ENCODE measurements around the gene GCNT3.
"Not testable (repeated sequence)": the region's sequence is repeated elsewhere in the genome, so short reads cannot be mapped to it uniquely, and the experiment has no call there.

Gene GCNT3

GRCh38 chr15:59632714-59633113 lies 21.1 kb downstream of the GCNT3 start:
- Histone ChIP-seq H3K4me3 (ENCODE audit: low read depth, low read length) (no peak overlapping the region), H3K9ac (ENCODE audit: low read depth, low read length) (no peak overlapping the region), H3K36me3 (ENCODE audit: control insufficient read depth, insufficient read depth, low read length) (no peaks in the 10 kb centered on the region), H3K27me3 (ENCODE audit: control insufficient read depth, insufficient read depth, low read length) (no peaks in the 10 kb centered on the region), H3K4me1 (ENCODE audit: control insufficient read depth, insufficient read depth, low read length) (no peaks in the 10 kb centered on the region), H3K9me3 (ENCODE audit: control insufficient read depth, insufficient read depth, low read length) (no peaks in the 10 kb centered on the region)

GRCh38 chr15:59636184-59636583 lies 24.6 kb downstream of the GCNT3 start:
- Histone ChIP-seq H3K4me3 (ENCODE audit: low read depth, low read length) (no peak overlapping the region), H3K27me3 (ENCODE audit: control insufficient read depth, insufficient read depth, low read length) (no peaks in the 10 kb centered on the region), H3K9me3 (ENCODE audit: control insufficient read depth, insufficient read depth, low read length) (no peaks in the 10 kb centered on the region), H3K4me1 (ENCODE audit: control insufficient read depth, insufficient read depth, low read length) (no peaks in the 10 kb centered on the region), H3K9ac (ENCODE audit: low read depth, low read length) (no peak overlapping the region), H3K36me3 (ENCODE audit: control insufficient read depth, insufficient read depth, low read length) (no peaks in the 10 kb centered on the region)

GRCh38 chr15:59637507-59637906 lies 25.9 kb downstream of the GCNT3 start:
- not testable (repeated sequence) for H3K36me3 ChIP-seq (ENCODE audit: control insufficient read depth, insufficient read depth, low read length)

GRCh38 chr15:59642351-59642750 lies 30.8 kb downstream of the GCNT3 start:
- peaks cover 6% of the 10 kb centered on the region for H3K36me3 ChIP-seq (ENCODE audit: control insufficient read depth, insufficient read depth, low read length)
- H3K4me3 ChIP-seq (ENCODE audit: low read depth, low read length) = no peak overlapping the region
- no peaks in the 10 kb centered on the region for H3K27me3 ChIP-seq (ENCODE audit: control insufficient read depth, insufficient read depth, low read length)
- H3K9me3 ChIP-seq (ENCODE audit: control insufficient read depth, insufficient read depth, low read length) = no peaks in the 10 kb centered on the region
- H3K9ac ChIP-seq (ENCODE audit: low read depth, low read length) = no peak overlapping the region
- no peaks in the 10 kb centered on the region for H3K4me1 ChIP-seq (ENCODE audit: control insufficient read depth, insufficient read depth, low read length)

More at GRCh38 chr15:59637507-59637906, 25.9 kb downstream of the GCNT3 start:
- not testable (repeated sequence) for H3K4me1 ChIP-seq (ENCODE audit: control insufficient read depth, insufficient read depth, low read length); H3K27me3 ChIP-seq (ENCODE audit: control insufficient read depth, insufficient read depth, low read length); H3K4me3 ChIP-seq (ENCODE audit: low read depth, low read length); H3K9me3 ChIP-seq (ENCODE audit: control insufficient read depth, insufficient read depth, low read length); H3K9ac ChIP-seq (ENCODE audit: low read depth, low read length)

- H3K36me3 ChIP-seq (ENCODE audit: control insufficient read depth, insufficient read depth, low read length) = peaks cover 6% of the 10 kb centered on the region
- H3K27me3 ChIP-seq (ENCODE audit: control insufficient read depth, insufficient read depth, low read length) = no peaks in the 10 kb centered on the region
- H3K9me3 ChIP-seq (ENCODE audit: control insufficient read depth, insufficient read depth, low read length) = no peaks in the 10 kb centered on the region
Observed at GRCh38 chr15:59644756-59645155, 33.2 kb downstream of the GCNT3 start.

GRCh38 chr15:59645812-59646211 lies 34.2 kb downstream of the GCNT3 start:
- H3K9ac ChIP-seq (ENCODE audit: low read depth, low read length); H3K36me3 ChIP-seq (ENCODE audit: control insufficient read depth, insufficient read depth, low read length); H3K4me1 ChIP-seq (ENCODE audit: control insufficient read depth, insufficient read depth, low read length); H3K27me3 ChIP-seq (ENCODE audit: control insufficient read depth, insufficient read depth, low read length); H3K4me3 ChIP-seq (ENCODE audit: low read depth, low read length); H3K9me3 ChIP-seq (ENCODE audit: control insufficient read depth, insufficient read depth, low read length): not testable (repeated sequence)

More at GRCh38 chr15:59644756-59645155, 33.2 kb downstream of the GCNT3 start:
- Histone ChIP-seq H3K4me3 (ENCODE audit: low read depth, low read length) (no peak overlapping the region), H3K4me1 (ENCODE audit: control insufficient read depth, insufficient read depth, low read length) (no peaks in the 10 kb centered on the region), H3K9ac (ENCODE audit: low read depth, low read length) (no peak overlapping the region)

- Histone ChIP-seq H3K4me3 (ENCODE audit: low read depth, low read length) (no peak overlapping the region), H3K4me1 (ENCODE audit: control insufficient read depth, insufficient read depth, low read length) (no peaks in the 10 kb centered on the region), H3K9ac (ENCODE audit: low read depth, low read length) (no peak overlapping the region), H3K36me3 (ENCODE audit: control insufficient read depth, insufficient read depth, low read length) (peaks cover 6% of the 10 kb centered on the region), H3K9me3 (ENCODE audit: control insufficient read depth, insufficient read depth, low read length) (no peaks in the 10 kb centered on the region), H3K27me3 (ENCODE audit: control insufficient read depth, insufficient read depth, low read length) (no peaks in the 10 kb centered on the region)
Observed at GRCh38 chr15:59646277-59646676, 34.7 kb downstream of the GCNT3 start.

- no peaks in the 10 kb centered on the region for H3K9me3 ChIP-seq (ENCODE audit: control insufficient read depth, insufficient read depth, low read length)
- no peak overlapping the region for H3K4me3 ChIP-seq (ENCODE audit: low read depth, low read length)
- no peak overlapping the region for H3K9ac ChIP-seq (ENCODE audit: low read depth, low read length)
- H3K4me1 ChIP-seq (ENCODE audit: control insufficient read depth, insufficient read depth, low read length) = no peaks in the 10 kb centered on the region
- H3K27me3 ChIP-seq (ENCODE audit: control insufficient read depth, insufficient read depth, low read length) = no peaks in the 10 kb centered on the region
- H3K36me3 ChIP-seq (ENCODE audit: control insufficient read depth, insufficient read depth, low read length) = peaks cover 6% of the 10 kb centered on the region
Observed at GRCh38 chr15:59647085-59647484, 35.5 kb downstream of the GCNT3 start.

- H3K9me3 ChIP-seq (ENCODE audit: control insufficient read depth, insufficient read depth, low read length) = no peaks in the 10 kb centered on the region
Observed at GRCh38 chr15:59649603-59650002, 38.0 kb downstream of the GCNT3 start.

GRCh38 chr15:59654046-59654445 lies 42.5 kb downstream of the GCNT3 start:
- peaks cover 3% of the 10 kb centered on the region for H3K4me1 ChIP-seq (ENCODE audit: control insufficient read depth, insufficient read depth, low read length)
- no peaks in the 10 kb centered on the region for H3K9me3 ChIP-seq (ENCODE audit: control insufficient read depth, insufficient read depth, low read length)
- no peak overlapping the region for H3K4me3 ChIP-seq (ENCODE audit: low read depth, low read length)
- no peak overlapping the region for H3K9ac ChIP-seq (ENCODE audit: low read depth, low read length)
- no peaks in the 10 kb centered on the region for H3K27me3 ChIP-seq (ENCODE audit: control insufficient read depth, insufficient read depth, low read length)
- H3K36me3 ChIP-seq (ENCODE audit: control insufficient read depth, insufficient read depth, low read length) = peaks cover 2% of the 10 kb centered on the region

More at GRCh38 chr15:59649603-59650002, 38.0 kb downstream of the GCNT3 start:
- Histone ChIP-seq H3K9ac (ENCODE audit: low read depth, low read length) (no peak overlapping the region), H3K36me3 (ENCODE audit: control insufficient read depth, insufficient read depth, low read length) (peaks cover 8% of the 10 kb centered on the region), H3K27me3 (ENCODE audit: control insufficient read depth, insufficient read depth, low read length) (no peaks in the 10 kb centered on the region), H3K4me3 (ENCODE audit: low read depth, low read length) (no peak overlapping the region), H3K4me1 (ENCODE audit: control insufficient read depth, insufficient read depth, low read length) (no peaks in the 10 kb centered on the region)

- Histone ChIP-seq H3K9ac (ENCODE audit: low read depth, low read length) (peak within 1 kb of the TSS; percentile 87), H3K36me3 (ENCODE audit: control insufficient read depth, insufficient read depth, low read length) (peaks cover 2% of the 10 kb centered on the region), H3K9me3 (ENCODE audit: control insufficient read depth, insufficient read depth, low read length) (no peaks in the 10 kb centered on the region), H3K27me3 (ENCODE audit: control insufficient read depth, insufficient read depth, low read length) (no peaks in the 10 kb centered on the region), H3K4me1 (ENCODE audit: control insufficient read depth, insufficient read depth, low read length) (peaks cover 3% of the 10 kb centered on the region), H3K4me3 (ENCODE audit: low read depth, low read length) (peak within 1 kb of the TSS; percentile 79)
Observed at GRCh38 chr15:59656897-59657634, 45.5 kb downstream of the GCNT3 start, which contains the start of gene GTF2A2. TSS of gene GTF2A2 (minus strand) at chr15:59657515. CDS start at chr15:59652277, 5,238 bp downstream.

GRCh38 chr15:59657635-59658125 lies 46.1 kb downstream of the GCNT3 start:
- Histone ChIP-seq H3K4me3 (ENCODE audit: low read depth, low read length) (peak overlapping the region; percentile 79), H3K9me3 (ENCODE audit: control insufficient read depth, insufficient read depth, low read length) (no peaks in the 10 kb centered on the region), H3K9ac (ENCODE audit: low read depth, low read length) (no peak overlapping the region), H3K27me3 (ENCODE audit: control insufficient read depth, insufficient read depth, low read length) (no peaks in the 10 kb centered on the region), H3K36me3 (ENCODE audit: control insufficient read depth, insufficient read depth, low read length) (peaks cover 2% of the 10 kb centered on the region), H3K4me1 (ENCODE audit: control insufficient read depth, insufficient read depth, low read length) (peaks cover 3% of the 10 kb centered on the region)
